GM21423 (cell line): ENCODE results near the gene PROZ.

Experiments
- ATAC-seq: cut with Tn5 transposase; IDR thresholded peaks from one replicate; pipeline ENCODE4 v1.9.1; 2021; ENCODE audit warnings: mild to moderate bottlenecking, moderate library complexity; ENCODE audit not compliant: unreplicated experiment

The PROZ gene

DNA sequence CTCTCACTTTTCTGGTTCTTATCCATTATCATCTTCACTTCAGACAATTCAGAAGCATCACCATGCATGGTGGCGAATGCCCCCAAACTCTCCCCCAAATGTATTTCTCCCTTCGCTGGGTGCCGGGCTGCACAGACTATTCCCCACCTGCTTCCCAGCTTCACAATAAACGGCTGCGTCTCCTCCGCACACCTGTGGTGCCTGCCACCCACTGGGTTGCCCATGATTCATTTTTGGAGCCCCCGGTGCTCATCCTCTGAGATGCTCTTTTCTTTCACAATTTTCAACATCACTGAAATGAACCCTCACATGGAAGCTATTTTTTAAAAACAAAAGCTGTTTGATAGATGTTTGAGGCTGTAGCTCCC, 38.6 kb upstream of the PROZ start:
- no peak for ATAC-seq

DNA sequence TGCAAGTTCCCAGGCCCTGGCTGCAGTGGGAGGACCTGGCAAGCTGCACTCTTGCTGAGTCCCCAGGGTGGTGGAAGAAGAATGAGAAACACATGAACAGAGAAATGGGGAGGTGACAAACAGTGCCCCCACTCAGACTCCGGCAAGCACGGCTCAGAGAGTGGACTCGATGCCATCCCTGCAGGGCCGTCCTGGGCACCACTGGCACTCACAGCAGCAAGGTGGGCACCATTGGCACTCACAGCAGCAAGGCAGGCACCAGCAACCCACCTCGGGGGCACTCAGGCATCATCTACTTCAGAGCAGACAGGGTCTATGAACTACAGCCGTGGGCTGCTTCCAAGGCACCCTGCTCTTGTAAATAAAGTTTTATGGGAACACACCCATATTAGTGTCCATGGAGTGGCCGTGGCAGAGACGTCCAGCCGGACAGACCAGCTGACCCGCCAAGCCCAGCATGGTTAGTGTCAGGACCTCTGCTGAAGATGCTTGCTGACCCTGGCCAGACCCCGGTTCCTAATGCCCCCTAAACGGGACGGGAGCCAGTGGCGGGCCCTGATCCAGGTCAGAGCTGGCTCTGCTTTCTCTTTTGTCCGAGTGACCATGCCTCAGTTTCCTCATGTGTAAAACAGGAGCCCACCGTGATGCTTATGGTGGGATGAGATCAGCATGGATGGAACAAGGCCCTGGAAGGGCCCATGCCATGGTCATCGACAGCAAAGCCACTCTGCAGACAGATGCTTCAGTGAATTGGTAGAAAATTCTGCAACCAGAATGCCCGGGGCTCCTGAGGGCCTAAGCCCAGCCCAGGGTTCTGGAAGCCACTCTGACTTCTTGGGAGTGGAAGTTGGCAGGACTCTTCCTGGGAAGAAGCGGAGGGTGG, 37.9 kb upstream of the PROZ start:
- no peak for ATAC-seq

DNA sequence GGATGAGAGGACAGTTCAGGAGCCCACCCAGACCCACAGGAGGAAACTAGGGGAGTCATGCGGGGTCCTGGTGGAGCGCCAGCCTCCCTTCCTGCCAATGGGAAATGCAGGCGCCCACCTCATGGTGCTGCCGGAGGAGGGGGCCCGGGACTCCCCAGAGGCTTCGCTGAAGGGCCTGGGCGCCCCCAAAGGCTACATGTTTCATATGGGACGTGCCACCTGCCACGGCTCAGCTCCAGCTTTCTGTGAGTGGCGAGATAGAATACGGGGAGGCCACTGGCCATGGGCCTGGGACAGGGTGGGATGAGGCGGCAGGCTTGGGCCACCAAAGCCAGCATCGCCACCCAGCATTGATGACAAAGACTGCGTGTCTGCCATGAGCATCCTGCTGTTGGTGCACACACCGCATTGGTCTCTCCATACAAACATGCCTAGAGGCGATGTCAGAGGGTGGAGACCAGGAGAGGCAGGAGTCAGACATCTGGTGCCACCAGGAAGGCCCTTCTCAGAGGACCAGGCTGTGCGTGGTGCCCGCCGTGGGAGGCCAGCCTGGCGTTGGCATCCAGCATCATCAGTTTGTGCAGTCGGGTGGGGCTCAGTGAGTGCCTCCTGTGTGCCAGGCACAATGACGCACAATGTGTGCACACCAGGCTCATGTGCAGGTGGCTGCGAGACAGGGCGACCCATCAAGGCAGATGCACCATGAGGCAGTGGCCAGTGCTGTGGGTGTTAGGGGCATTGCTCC, 37.1 kb upstream of the PROZ start:
- no peak for ATAC-seq

DNA sequence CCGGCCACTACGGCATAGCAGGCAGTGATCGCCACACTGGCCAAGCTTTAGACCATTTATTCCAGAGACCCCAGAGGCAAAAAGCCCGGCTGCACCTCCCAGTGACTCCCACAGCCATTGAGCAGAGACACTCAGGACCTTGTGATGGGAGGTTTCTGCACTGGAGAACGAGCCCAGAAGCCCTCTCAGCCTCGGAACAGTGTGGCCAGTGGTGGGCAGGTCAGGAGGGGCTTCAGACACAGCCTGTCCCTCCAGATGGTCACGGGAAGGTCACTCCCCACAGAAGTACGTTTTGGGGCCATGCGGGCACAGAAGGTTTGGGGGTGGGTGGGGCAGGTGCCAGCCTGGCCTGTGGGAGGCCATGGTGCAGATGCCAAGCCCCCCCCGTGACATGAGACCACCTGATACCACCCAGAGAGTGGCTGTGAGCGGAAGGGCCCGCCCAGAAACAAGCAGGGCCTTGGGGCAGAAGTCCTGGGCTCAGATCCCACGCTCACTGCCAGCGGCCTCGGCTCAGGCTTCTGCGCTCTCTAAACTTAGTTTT, 36.4 kb upstream of the PROZ start:
- ATAC-seq, result no peak

DNA sequence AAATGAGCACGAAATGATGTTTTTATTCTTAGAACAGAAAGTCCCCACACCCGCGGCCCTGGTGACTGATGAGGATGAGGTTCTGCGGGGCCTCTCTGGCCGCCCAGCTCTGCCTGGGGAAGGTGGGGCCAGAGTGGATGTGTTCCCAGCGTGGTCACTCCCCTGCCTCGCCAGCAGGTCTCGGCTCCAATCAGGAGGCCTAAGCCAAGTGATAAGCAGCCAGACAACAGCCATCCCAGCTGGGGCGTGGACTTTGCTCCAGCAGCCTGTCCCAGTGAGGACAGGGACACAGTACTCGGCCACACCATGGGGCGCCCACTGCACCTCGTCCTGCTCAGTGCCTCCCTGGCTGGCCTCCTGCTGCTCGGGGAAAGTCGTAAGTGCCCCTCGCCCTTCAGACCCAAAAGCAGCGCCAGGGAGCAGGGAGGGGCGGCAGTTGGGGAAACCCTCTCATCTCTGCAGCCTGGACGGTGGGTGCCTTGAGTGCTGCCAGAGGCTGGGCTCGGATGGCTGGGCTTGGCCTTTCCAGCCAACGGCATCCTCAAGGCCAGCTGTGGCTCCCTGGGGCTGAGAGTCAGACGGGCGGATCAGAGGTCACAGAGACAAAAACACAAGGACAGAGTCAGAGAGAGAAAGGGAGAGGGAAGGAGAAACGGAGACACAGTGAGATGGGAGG, 35.8 kb upstream of the PROZ start, which contains the start of gene F10:
TSS of gene F10 (plus strand) at position 250 of the 676 bp plus-strand sequence. CDS start at position 307, 57 bp downstream.
- ATAC-seq, result no peak

DNA sequence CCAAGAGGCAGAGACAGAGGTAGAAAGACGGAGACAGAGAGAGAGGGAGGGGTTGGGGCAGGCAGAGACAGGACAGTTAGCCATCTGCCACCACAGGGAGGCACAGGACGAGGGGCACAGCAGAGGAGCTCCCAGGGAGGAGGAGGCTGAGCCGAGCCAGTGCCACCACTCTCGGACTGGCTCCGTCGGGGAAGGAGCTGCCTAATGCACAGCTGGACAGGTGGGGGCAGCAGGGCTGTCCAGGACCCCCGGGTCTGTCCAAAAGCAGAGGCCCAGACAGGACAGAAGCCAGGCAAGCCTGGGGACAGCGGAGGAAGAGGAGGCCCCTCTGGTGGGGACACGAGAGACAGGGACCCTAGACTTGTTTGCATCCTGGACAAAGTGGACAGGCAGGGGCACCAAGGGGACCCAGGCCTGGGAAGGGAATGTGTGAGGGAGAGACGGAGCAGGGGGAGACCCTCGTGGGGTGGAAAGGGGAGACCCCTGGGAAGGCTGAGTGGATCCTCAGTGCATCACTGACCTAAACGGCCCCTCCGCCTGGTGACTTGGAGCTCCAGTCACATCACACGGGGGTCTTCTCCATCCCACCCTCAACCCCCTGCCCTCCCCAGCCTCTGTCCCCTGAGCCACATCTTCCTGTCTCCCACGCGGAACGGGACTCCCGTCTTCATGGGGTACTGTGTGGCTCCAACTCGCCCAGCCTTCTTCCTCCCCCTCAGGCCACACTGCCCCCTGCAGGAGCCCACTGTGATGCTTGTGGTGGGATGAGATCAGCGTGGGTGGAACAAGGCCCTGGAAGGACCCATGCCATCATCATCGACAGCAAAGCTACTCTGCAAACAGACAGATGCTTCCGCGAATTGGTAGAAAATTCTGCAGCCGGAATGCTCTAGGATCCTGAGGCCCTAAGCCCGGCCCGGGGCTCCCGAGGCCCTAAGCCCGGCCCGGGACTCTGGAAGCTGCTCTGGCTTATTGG, 34.9 kb upstream of the PROZ start:
- ATAC-seq, result no peak

DNA sequence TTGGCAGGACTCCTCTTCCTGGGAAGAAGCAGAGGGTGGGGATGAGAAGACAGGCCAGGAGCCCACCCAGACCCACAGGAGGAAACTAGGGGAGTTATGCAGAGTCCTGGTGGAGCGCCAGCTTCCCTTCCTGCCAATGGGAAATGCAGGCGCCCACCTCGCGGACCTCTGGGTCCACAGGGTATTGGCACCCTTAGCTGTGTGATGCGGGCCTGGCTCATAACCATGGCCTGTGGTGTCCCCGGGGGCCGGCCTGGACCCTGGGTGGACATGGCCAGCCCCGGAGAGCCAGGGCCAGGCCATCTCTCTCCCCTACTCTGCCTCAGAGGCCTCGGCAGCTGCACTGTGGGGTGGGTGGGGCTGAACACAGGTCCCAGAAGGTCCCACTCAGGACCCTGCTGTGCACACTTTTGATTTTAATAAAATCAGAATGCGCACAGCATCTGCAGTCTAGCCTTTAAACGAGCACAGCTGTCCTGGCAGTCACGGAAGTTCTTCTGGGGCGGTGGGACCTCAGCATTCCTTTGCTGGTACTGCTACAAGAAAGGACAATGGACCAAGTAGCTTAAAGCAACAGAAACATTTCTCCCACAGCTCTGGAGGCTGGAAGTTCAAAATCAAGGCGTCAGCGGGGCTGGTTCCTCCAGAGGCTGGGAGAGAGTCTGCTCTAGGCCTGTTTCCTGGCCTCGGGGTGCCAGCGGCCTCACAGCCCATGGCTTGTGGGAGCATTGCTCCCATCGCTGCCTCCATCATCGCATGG, 34.1 kb upstream of the PROZ start:
- ATAC-seq, result no peak

DNA sequence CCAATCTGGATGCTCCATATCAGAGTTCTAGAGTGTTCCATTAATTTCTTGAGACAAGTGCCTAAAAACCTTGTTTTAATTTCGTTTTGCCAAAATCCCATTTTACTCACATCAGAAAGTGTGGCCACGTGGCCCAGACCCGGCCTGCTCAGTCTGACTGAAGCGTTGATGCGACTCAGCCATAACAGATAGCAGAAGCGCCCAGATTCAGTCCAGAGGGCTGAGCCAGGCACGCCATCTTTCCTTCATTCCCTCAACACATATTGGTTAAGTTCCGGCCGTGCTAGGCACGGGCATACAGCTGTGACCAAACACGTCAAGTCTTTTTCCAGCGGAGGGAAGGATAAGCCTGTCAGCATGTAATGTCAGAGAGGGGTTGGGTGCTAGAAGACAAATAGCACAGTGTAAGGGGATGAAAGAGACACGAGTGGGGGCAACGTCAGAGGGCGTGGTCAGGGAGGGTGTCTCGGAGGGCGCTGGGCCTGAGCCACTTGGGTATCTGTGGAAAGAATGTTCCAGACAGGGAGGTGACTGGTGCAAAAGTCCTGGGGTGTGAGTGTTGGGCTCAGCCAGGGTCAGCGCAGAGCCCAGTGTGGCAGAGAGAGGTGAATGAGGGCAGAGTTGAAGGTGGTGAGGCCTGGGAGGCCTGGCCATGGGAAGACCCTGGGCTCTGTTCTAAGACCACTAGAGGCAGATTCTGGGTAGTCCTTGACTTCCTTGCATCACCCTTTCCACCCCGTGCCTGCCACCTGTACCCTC, 32.8 kb upstream of the PROZ start:
- no peak for ATAC-seq

DNA sequence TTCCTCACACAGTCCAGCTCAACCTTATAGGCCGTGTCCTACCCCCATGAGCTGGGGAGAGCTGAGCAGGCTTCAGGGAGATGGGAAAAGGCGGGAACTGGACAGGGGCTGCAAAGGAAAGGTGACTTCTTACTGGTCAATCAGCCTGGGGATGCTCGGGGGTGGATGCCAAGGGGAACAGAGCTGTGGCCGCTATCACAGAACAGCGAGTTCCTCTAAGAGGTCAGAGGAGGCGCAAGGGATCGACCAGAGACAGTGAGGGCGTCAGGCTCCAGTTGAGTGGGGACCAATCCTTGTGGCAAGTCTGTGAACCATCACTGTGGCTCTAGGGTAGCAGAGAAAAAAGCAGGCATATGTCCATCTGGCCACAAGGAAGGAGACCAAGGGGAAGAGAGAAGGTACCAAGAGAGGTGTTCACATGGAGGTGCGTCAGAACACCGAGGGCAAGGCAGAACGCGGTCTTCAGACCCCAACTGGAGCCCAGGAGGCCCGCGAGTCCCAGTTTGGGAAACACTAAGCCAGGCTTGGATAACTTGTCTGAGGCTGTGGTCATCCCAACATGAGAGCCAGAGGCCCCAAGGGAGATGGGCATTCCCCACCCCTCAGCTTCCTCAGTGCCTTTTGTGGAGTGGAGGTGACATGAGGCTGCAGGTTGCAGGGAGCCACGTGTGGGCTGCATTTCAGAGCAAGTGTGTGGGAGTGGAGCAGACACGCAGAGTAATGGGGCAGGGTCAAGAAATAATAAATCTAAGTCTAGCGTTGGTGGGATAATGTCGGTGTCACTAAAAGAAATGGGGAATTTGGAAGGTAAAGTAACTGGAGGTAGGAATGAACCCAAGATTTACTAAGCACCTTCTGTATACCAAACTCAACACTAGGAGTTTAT, 31.9 kb upstream of the PROZ start:
- no peak for ATAC-seq

DNA sequence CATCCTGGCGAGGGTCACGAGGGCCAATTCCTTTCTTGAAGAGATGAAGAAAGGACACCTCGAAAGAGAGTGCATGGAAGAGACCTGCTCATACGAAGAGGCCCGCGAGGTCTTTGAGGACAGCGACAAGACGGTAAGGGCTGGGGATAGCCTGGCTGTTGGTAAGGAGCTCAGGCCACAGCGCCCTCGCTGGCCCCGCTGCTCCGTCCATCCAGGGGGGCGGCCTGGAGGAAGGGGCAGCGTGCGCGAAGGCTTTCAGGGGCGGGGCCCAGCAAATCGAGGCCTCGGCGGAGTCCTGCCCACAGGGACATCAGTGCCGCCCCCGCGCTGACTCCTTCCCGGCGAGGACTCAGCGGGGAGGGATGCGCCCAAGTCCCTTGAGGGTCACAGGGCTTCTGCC, 29.0 kb upstream of the PROZ start:
- no peak for ATAC-seq

DNA sequence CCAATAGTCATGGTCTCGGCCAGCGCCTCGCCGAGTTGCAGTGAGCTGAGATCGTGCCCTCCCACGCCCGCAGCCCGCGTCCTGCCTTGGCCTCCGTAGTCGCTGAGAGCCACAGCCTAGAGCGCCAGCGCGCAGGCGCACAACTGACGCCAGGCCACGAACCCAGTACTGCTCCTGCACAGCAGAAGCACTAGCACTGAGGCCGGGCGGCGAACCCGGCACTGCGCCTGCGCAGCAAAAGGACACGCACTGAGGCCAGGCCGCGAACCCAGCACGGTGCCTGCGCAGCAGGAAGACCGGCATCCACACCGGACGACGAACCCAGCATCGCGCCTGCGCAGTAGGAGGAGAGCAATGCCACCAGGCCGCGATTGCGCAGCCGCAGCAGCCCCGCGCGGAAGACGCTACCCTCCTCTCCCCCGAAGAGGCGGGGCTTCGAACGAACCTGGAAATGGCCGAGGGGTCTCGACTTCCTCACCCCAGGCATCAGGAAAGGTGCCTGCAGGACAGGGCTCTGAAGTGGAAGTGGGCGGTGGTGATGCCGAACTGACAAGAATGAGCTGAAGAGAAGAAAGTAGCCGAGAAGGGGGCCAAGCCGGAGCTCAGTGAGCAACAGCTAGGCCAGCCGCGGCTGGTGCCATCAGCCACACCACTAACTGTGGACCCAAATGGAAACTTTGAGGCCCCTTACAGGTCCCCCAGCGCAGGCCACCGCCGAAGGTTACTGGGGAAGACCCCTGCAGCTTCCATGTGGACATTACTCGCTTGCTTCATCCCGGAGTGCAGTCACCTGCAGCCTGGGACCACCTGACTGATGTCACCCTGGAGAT, 28.3 kb upstream of the PROZ start:
- no peak for ATAC-seq

DNA sequence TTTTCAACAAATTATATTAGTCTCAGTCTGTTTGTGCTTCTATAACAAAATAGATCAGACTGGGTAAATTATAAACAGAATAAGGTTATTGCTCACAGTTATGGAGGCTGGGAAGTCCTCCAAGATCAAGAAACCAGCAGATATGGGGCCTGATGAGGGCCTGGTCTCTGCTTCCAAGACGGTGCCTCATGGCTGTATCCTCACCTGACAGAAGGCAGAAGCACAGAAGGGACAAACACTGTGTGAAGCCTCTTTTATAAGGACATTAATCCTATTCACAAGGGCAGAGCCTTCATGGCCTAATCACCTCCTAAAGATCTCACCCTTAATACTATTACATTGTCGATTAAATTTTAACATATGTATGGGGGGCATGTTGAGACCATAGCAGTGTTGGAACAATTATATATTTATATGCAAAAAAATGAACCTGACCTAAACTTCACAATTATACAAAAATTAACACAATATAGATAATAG, 23.1 kb upstream of the PROZ start:
- no peak for ATAC-seq

DNA sequence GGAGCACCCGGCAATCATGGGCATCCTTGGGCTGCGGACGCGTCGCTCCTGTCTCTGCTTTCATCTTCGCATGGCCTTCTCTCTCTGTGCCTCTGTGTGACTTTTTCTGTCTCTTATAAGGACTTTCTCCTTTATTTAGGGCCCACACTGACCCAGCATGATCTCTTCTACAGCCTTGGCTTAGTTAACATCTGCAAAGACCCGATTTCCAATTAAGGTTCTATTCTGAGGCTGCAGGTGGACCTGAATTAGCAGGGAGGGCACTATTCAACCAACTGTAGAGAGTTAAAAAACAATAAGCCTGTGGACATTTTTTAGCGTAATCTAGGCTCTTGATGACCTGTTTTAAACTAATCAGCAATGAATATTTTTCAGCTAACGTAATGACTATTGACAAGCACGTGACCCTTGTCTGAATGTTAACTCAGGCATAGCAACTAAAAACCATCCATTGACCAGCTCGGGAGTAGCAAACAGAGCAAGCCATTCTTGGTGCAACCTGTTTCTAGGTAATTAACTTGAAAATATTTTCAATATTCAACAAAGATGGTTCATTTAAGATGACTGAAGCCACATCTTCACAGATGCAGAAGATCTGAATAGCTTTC, 20.7 kb upstream of the PROZ start:
- no peak for ATAC-seq

DNA sequence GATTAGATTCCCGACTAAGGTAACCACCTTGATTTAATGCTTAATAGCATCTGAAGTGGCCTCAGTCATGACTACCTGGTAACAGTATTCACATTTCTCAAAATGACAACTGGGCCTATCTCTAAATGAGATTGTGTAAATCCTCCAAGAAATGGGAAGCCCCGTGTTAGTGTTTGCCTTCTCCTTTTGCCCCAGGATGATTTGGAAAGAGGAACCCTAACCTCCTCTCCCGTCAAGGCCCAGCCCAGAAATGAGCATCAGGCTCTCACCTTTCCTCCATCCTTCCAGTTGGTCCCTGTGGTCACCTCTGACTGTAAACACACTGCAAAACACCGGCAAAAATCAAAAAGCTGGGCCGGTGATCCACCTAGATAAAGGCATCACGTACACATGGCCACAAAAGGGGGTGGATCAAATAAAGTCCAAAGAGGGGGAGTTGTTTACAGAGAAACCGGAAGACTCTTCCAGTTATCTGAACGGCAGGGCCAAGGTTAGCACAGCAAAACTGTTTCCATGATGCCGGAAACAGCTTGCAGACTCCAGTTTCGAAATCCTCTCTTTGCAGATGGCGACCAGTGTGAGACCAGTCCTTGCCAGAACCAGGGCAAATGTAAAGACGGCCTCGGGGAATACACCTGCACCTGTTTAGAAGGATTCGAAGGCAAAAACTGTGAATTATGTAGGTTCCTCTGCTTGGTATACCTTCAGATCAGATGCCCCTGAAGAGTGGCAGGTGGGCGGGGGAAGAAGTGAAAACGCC, 19.5 kb upstream of the PROZ start:
- ATAC-seq, result no peak

DNA sequence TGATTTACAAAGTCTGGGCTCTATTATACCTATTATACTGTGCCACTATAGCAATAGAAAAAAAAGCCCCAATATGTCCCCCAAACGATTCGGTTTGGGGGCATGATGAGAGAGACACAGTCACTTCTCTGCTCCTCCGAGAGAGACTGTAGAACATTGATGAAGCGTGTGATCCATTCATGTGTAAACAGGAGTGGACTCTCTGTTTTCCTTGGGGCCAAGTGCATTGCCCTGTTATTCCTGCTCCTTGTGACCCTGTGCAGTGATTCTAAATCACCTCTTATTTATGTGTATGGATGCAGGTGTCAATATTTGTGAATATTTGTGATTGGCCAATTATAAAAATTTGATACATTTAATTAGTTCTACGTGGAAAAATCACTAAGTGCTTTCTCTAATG, 18.9 kb upstream of the PROZ start:
- ATAC-seq, result no peak
